ENCODE data around the gene CCDC142.
A peak's percentile ranks its signal among the peaks of the same experiment; 100 is the strongest.

- no peak for TF ChIP-seq CTCF (conservative IDR thresholded peaks at IDR 0.05; ENCODE audit: low read depth in 2 of 2)
- no peak for TF ChIP-seq POLR2AphosphoS5 (IDR thresholded peaks at IDR 0.05; ENCODE audit: low read depth)
- TF ChIP-seq REST (IDR thresholded peaks at IDR 0.05; ENCODE audit: unreplicated experiment) = no peak
- TF ChIP-seq EZH2 (IDR thresholded peaks at IDR 0.05; ENCODE audit: low read depth, unreplicated experiment) = peak; percentile 62
- TF ChIP-seq ZNF331 (CRISPR knock-in tag; IDR thresholded peaks at IDR 0.05; ENCODE audit: low read depth) = no peak
- peak; percentile 47 for TF ChIP-seq EZH2phosphoT487 (IDR thresholded peaks at IDR 0.05; ENCODE audit: unreplicated experiment)
- TF ChIP-seq CREB1 (CRISPR knock-in tag; IDR thresholded peaks at IDR 0.05; ENCODE audit: low read depth) = no peak
Observed at GRCh38 chr2:74499267-74499939, 16.6 kb upstream of the CCDC142 start, which contains the start of gene LBX2.

Data from GM23338 (cell line).